CD4-positive, alpha-beta T cell (primary cell): ENCODE measurements around the gene RBM8A. TPM values are rescaled to one million over a fixed set of nuclear protein-coding genes. Genes with fewer than 3 reads are reported as not detected.
A peak's percentile ranks its signal among the peaks of the same experiment; 100 is the strongest.

Experiments
- ATAC-seq: fragments of 200-7000 bp; cut with Tn5 transposase; one replicate; pipeline ENCODE4 v1.10.0; 2022; ENCODE audit warnings: mild to moderate bottlenecking; ENCODE audit not compliant: poor library complexity
- CTCF ChIA-PET: fragments of 350-600 bp; sonication (Branson Sonifier 250); formaldehyde crosslinking; loops from one replicate; lab custom pipeline; 2021; ENCODE audit warnings: antibody characterized with exemption, inconsistent platforms; lab: Charles Lee
- POLR2A ChIA-PET: fragments of 350-600 bp; sonication (Branson Sonifier 250); formaldehyde crosslinking; loops from one replicate; lab custom pipeline; 2021; ENCODE audit warnings: antibody characterized with exemption, inconsistent platforms; lab: Charles Lee
- DNase-seq, 14 experiments: peaks; one replicate each; pipeline ENCODE4 v3.0.0-alpha.2; 2013 to 2020; ENCODE audit warnings: mixed read lengths in 2 of 14
- H3K27ac ChIP-seq, 2 donors: one replicate each; pipeline versions ENCODE4 v1.5.1 to v1.7.0; 2013; ENCODE audit warnings: low read length in 2 of 2, low read depth in 1 of 2, mild to moderate bottlenecking in 1 of 2
- H3K27me3 ChIP-seq, 2 experiments: 1 replicate in 1 of 2; 2 replicates in 1 of 2; pipeline versions ENCODE4 v1.6.1 to v1.7.0; 2013; ENCODE audit warnings: low read length in 2 of 2, control low read depth in 1 of 2, mild to moderate bottlenecking in 1 of 2, moderate library complexity in 1 of 2; ENCODE audit not compliant: insufficient read depth in 2 of 2, control insufficient read depth in 1 of 2
- H3K36me3 ChIP-seq: one replicate; pipeline ENCODE4 v1.6.1; 2013; ENCODE audit warnings: low read length, control low read depth; ENCODE audit not compliant: insufficient read depth
- H3K4me1 ChIP-seq: one replicate; pipeline ENCODE4 v1.6.1; 2013; ENCODE audit warnings: low read length, control low read depth; ENCODE audit not compliant: insufficient read depth
- H3K4me3 ChIP-seq: one replicate; pipeline ENCODE4 v1.5.1; 2013; ENCODE audit warnings: mild to moderate bottlenecking, low read length, moderate library complexity
- H3K9me3 ChIP-seq, 2 experiments: 1 replicate in 1 of 2; 2 replicates in 1 of 2; pipeline versions ENCODE4 v1.6.1 to v1.7.0; 2013; ENCODE audit warnings: low read length in 2 of 2, mild to moderate bottlenecking in 2 of 2, control low read depth in 1 of 2, moderate library complexity in 1 of 2; ENCODE audit not compliant: control insufficient read depth in 1 of 2, insufficient read depth in 1 of 2
- H3K27ac Mint-ChIP-seq: one replicate; pipeline ENCODE4 v1.8.0; 2020; ENCODE audit warnings: mixed read lengths
- H3K27me3 Mint-ChIP-seq: one replicate; pipeline ENCODE4 v1.8.0; 2021; ENCODE audit warnings: mixed read lengths
- H3K36me3 Mint-ChIP-seq: one replicate; pipeline ENCODE4 v1.8.0; 2021; ENCODE audit warnings: low read depth, mixed read lengths
- H3K4me1 Mint-ChIP-seq: one replicate; pipeline ENCODE4 v1.8.0; 2021; ENCODE audit warnings: low read depth, mixed read lengths
- H3K4me3 Mint-ChIP-seq: one replicate; pipeline ENCODE4 v1.8.0; 2020; ENCODE audit warnings: mild to moderate bottlenecking, mixed read lengths
- H3K9me3 Mint-ChIP-seq: one replicate; pipeline ENCODE4 v1.8.0; 2020; ENCODE audit warnings: mixed read lengths
- CTCF ChIP-seq: fragments of 200-600 bp; IDR thresholded peaks from one replicate; pipeline ENCODE4 v1.8.0; 2022; ENCODE audit warnings: antibody characterized with exemption, mild to moderate bottlenecking
- intact Hi-C, 2 experiments: fragments of 100-400 bp; cut with DNase I in 1 of 2; cut with micrococcal nuclease in 1 of 2; formaldehyde crosslinking; loops; one replicate each; pipeline versions ENCODE4 v1.15.1 to v1.9.0; 2023 to 2025; cut with DNase I, micrococcal nuclease
- total RNA-seq, 174 experiments: library from RNA in 2 of 174; stranded (reverse) in 2 of 174; gene quantifications; one replicate each; pipeline ENCODE4 v1.2.3 and lab custom pipeline; 2021 to 2026

RBM8A gene
- total RNA-seq, 2 experiments from 2014 or later = 126 to 134 TPM

DNA sequence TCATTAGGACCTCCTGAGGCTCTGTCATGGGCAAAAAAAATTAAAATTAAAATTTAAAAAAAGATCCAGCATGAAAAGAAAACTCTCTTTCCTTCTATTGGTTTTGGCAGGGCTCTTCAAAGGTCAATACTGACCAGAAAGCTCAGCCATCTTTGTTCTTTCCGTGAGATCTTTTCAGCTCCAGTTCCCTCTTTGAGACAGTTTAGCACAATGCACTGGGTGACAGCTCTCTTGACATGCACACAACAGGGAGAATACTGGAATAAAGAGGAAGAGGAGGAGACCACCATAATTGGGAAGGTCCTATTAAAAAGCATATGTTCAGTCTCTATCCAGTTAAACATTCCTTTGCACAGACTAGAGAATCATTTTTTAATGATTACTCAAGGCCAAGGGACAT lies 24.2 kb upstream of the RBM8A start:
- ATAC-seq (no peak), DNase-seq (no peak)
- H3K4me1 ChIP-seq = peaks cover 37% of the 10 kb centered on the region
- H3K9me3 ChIP-seq = no peaks in the 10 kb centered on the region
- peak overlapping the region; percentile 56 for H3K27ac Mint-ChIP-seq
- no peaks in the 10 kb centered on the region for H3K27me3 Mint-ChIP-seq
- no peak overlapping the region for H3K27ac ChIP-seq
- ChIA-PET CTCF (no interaction called here), POLR2A (no interaction called here)
- H3K36me3 Mint-ChIP-seq = peaks cover 57% of the 10 kb centered on the region
- intact Hi-C loops = no loop called here
- H3K36me3 ChIP-seq = peaks cover 40% of the 10 kb centered on the region
- no peaks in the 10 kb centered on the region for H3K9me3 Mint-ChIP-seq
- no peak for TF ChIP-seq CTCF
- H3K4me3 ChIP-seq = no peak overlapping the region
- H3K4me1 Mint-ChIP-seq = peaks cover 72% of the 10 kb centered on the region
- H3K4me3 Mint-ChIP-seq = no peak overlapping the region
- H3K27me3 ChIP-seq = no peaks in the 10 kb centered on the region

DNA sequence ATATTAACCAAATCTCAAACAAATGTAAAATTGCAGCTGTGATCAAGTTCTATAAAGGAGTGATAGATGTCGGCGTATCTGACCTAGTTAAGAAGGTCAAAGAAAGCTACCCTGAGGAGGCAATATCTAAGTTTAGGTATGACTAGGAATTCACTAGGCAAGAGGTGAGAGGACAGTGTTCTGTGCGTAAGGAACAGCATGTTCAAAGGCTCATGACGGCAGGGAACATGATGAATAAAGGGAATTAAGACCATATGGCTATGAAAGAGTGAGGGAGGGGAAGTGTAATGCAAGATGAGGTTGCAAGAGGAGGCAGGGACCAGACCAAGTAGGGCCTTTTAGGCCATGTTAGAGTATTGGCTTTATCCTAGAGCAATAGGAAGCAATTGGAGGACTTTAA lies 21.9 kb upstream of the RBM8A start:
- Histone ChIP-seq H3K9me3 (no peaks in the 10 kb centered on the region), H3K27ac (no peak overlapping the region), H3K4me3 (no peak overlapping the region), H3K36me3 (peaks cover 51% of the 10 kb centered on the region), H3K27me3 (no peaks in the 10 kb centered on the region), H3K4me1 (peaks cover 21% of the 10 kb centered on the region)
- no peak for DNase-seq
- peaks cover 49% of the 10 kb centered on the region for H3K4me1 Mint-ChIP-seq
- H3K4me3 Mint-ChIP-seq = no peak overlapping the region
- POLR2A ChIA-PET = interaction anchor here (1.0 to 2.1 kb wide), 3 partner anchors 9 to 31 kb away, joined by 5 to 11 read pairs (median 9); partner anchors contain the start of genes LIX1L, PEX11B and RBM8A
- no peaks in the 10 kb centered on the region for H3K27me3 Mint-ChIP-seq
- intact Hi-C loops = no loop called here
- no peak for ATAC-seq
- peak overlapping the region; percentile 34 for H3K27ac Mint-ChIP-seq
- H3K36me3 Mint-ChIP-seq = peaks cover 66% of the 10 kb centered on the region
- H3K9me3 Mint-ChIP-seq = no peaks in the 10 kb centered on the region
- TF ChIP-seq CTCF = no peak
- CTCF ChIA-PET = interaction anchor here (0.7 to 1.5 kb wide), 3 partner anchors 11 to 22 kb away, joined by 4 read pairs; partner anchors contain the start of genes ANKRD34A and RBM8A

GRCh38 chr1:145947551-145947950 lies 20.3 kb upstream of the RBM8A start:
- Mint-ChIP-seq H3K27ac (no peak overlapping the region), H3K36me3 (peaks cover 69% of the 10 kb centered on the region), H3K4me3 (no peak overlapping the region), H3K4me1 (peaks cover 42% of the 10 kb centered on the region), H3K27me3 (no peaks in the 10 kb centered on the region), H3K9me3 (no peaks in the 10 kb centered on the region)
- Histone ChIP-seq H3K27me3 (no peaks in the 10 kb centered on the region), H3K27ac (no peak overlapping the region), H3K9me3 (no peaks in the 10 kb centered on the region), H3K4me1 (peaks cover 13% of the 10 kb centered on the region), H3K4me3 (no peak overlapping the region), H3K36me3 (peaks cover 58% of the 10 kb centered on the region)
- ChIA-PET CTCF (no interaction called here), POLR2A (interaction anchor here (1.3 kb wide), 1 partner anchor 11 kb away, joined by 3 read pairs; no protein-coding TSS in a partner anchor)
- no peak for ATAC-seq
- DNase-seq = no peak
- TF ChIP-seq CTCF = no peak
- intact Hi-C loops = no loop called here
